GM12891 (cell line): ENCODE results near the gene GPATCH3.

Experiments used
- POLR2AphosphoS5 ChIP-seq: IDR thresholded peaks from 2 replicates; pipeline ENCODE4 v1.6.1; 2011; ENCODE audit warnings: low read depth, low read length, control low read depth
- TAF1 ChIP-seq: IDR thresholded peaks from 2 replicates; pipeline ENCODE4 v1.6.1; 2011; ENCODE audit warnings: low read depth, low read length, control low read depth

- TF ChIP-seq TAF1, result peak; percentile 73
- peak; percentile 97 for TF ChIP-seq POLR2AphosphoS5
Observed at GRCh38 chr1:26889551-26890466, 10.5 kb downstream of the GPATCH3 start, which contains the start of gene GPN2.
